Measurements from ENCODE around the gene CA10. TPM values are rescaled to one million over a fixed set of nuclear protein-coding genes. Genes with fewer than 3 reads are reported as not detected.

CA10 gene
- total RNA-seq, 1 experiment from 2014 or later: not detected

DNA sequence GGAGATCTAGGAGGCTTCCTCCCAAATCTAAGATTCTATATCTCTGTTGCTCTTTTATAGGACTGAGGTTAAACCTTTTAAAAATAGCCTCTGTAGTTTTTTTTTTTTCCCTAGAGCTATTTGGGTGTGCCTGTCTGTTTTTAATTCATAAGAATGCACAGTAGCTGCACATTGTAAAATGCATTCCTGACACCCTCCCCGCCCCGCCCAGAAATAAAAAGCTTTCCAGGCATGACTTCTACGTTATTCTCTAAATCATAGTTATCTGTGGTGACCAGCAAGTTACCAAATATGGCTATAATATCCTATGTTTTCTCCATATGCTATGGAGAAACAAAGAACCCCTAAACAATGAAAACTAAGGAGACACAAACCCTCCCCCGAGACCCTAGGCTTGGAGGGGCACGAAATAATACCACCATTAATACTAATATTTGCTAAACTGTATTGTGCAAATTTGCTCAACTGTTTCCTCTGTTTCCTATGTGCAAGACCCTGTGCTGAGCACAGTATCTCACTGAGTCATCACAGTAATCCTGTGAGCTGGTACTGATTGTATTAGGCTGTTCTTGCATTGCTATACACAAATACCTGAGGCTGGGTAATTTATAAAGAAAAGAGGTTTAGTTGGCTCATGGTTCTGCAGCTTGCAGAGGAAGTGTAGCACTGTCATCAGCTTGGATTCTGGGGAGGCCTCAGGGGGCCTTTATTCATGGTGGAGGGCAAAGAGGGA lies 388.3 kb downstream of the CA10 start:
- TF ChIP-seq, protein P1, sequence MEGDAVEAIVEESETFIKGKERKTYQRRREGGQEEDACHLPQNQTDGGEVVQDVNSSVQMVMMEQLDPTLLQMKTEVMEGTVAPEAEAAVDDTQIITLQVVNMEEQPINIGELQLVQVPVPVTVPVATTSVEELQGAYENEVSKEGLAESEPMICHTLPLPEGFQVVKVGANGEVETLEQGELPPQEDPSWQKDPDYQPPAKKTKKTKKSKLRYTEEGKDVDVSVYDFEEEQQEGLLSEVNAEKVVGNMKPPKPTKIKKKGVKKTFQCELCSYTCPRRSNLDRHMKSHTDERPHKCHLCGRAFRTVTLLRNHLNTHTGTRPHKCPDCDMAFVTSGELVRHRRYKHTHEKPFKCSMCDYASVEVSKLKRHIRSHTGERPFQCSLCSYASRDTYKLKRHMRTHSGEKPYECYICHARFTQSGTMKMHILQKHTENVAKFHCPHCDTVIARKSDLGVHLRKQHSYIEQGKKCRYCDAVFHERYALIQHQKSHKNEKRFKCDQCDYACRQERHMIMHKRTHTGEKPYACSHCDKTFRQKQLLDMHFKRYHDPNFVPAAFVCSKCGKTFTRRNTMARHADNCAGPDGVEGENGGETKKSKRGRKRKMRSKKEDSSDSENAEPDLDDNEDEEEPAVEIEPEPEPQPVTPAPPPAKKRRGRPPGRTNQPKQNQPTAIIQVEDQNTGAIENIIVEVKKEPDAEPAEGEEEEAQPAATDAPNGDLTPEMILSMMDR (IDR thresholded peaks at IDR 0.05; ENCODE audit: insufficient read depth in 1 of 2, low read depth in 1 of 2, low read length in 1 of 2, severe bottlenecking in 1 of 2, unreplicated experiment in 1 of 2): no peak
- Histone ChIP-seq H3K9me3 (no peaks in the 10 kb centered on the region), H3K4me1 (no peaks in the 10 kb centered on the region), H3K4me3 (ENCODE audit: low read depth, low read length) (no peak overlapping the region), H3K27me3 (replicated peaks; ENCODE audit: control insufficient read depth, insufficient read depth, low read length) (no peaks in the 10 kb centered on the region), H3K36me3 (ENCODE audit: control insufficient read depth, insufficient read depth, low read length) (no peaks in the 10 kb centered on the region)
- ChIA-PET POLR2A (interaction anchor here (0.6 kb wide), 1 partner anchor 28 kb away, joined by 4 read pairs; no protein-coding TSS in a partner anchor), CTCF (interaction anchor here (0.7 kb wide), 1 partner anchor 381 kb away, joined by 3 read pairs; no protein-coding TSS in a partner anchor)
- no peaks in the 10 kb centered on the region for H3K4me1 Mint-ChIP-seq (ENCODE audit: low read depth, unreplicated experiment)
- no peak overlapping the region for H3K4me3 Mint-ChIP-seq (ENCODE audit: unreplicated experiment)
- DNase-seq: no peak
- H3K27me3 Mint-ChIP-seq (ENCODE audit: insufficient read depth, unreplicated experiment): peaks cover 4% of the 10 kb centered on the region
- BruUV-seq (replicated peaks): no TSS peak
- H3K27ac Mint-ChIP-seq (ENCODE audit: unreplicated experiment): no peak overlapping the region
- no peaks in the 10 kb centered on the region for H3K9me3 Mint-ChIP-seq (ENCODE audit: unreplicated experiment)
- intact Hi-C loops (cut with micrococcal nuclease; ENCODE audit: unreplicated experiment): no loop called here
- no peaks in the 10 kb centered on the region for H3K36me3 Mint-ChIP-seq (ENCODE audit: insufficient read depth, unreplicated experiment)

DNA sequence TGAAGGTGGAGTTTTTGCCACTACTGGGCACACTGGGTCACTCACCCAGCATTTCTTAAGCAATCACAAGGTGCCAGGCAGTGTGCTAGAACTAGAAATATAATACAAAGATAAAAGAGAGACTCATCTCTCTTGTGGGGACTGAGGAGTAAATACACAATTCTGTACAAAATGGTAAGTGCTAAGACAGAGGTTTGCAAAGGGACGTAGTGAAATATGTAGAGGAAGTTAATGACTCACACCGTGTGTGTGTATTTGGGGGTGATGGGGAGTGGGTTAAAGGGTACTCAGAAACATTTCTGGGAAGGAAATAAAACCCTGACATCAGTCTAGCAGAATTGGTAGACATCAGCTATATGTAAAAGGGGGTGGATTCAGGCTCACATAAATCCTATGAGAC lies 389.3 kb downstream of the CA10 start:
- Histone ChIP-seq H3K4me1 (no peaks in the 10 kb centered on the region), H3K4me3 (ENCODE audit: low read depth, low read length) (no peak overlapping the region), H3K27me3 (replicated peaks; ENCODE audit: control insufficient read depth, insufficient read depth, low read length) (no peaks in the 10 kb centered on the region), H3K36me3 (ENCODE audit: control insufficient read depth, insufficient read depth, low read length) (no peaks in the 10 kb centered on the region), H3K9me3 (no peaks in the 10 kb centered on the region)
- H3K4me1 Mint-ChIP-seq (ENCODE audit: low read depth, unreplicated experiment): no peaks in the 10 kb centered on the region
- no peak overlapping the region for H3K27ac Mint-ChIP-seq (ENCODE audit: unreplicated experiment)
- peaks cover 4% of the 10 kb centered on the region for H3K27me3 Mint-ChIP-seq (ENCODE audit: insufficient read depth, unreplicated experiment)
- TF ChIP-seq, protein P1 (IDR thresholded peaks at IDR 0.05; ENCODE audit: insufficient read depth in 1 of 2, low read depth in 1 of 2, low read length in 1 of 2, severe bottlenecking in 1 of 2, unreplicated experiment in 1 of 2): no peak
- ChIA-PET CTCF (no interaction called here), POLR2A (no interaction called here)
- no peak for DNase-seq
- H3K9me3 Mint-ChIP-seq (ENCODE audit: unreplicated experiment): no peaks in the 10 kb centered on the region
- no peaks in the 10 kb centered on the region for H3K36me3 Mint-ChIP-seq (ENCODE audit: insufficient read depth, unreplicated experiment)
- BruUV-seq (replicated peaks): no TSS peak
- intact Hi-C loops (cut with micrococcal nuclease; ENCODE audit: unreplicated experiment): loop anchor here (10.0 kb wide), 2 partner anchors 156 to 266 kb away; no protein-coding TSS in a partner anchor
- no peak overlapping the region for H3K4me3 Mint-ChIP-seq (ENCODE audit: unreplicated experiment)

DNA sequence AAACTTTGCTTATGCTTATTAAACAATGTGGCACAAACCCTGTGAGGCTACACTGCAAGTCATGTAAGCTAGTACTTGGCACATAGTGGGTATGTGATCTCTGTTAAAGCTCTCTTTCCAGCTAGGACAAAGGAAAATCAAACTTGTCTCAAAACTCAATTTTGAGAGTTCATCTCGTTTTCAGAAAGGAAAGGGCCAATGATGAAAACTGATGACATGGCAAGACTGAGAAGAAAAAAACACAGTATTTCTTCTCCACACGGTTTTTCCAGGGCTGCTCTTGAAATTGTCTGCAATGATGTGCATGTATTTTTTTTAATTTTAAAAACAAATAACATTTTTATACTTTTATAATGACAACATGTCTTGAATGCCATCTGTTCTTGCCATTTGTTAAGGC lies 389.8 kb downstream of the CA10 start:
- peaks cover 6% of the 10 kb centered on the region for H3K27me3 Mint-ChIP-seq (ENCODE audit: insufficient read depth, unreplicated experiment)
- H3K27ac Mint-ChIP-seq (ENCODE audit: unreplicated experiment): no peak overlapping the region
- BruUV-seq (replicated peaks): no TSS peak
- Histone ChIP-seq H3K4me3 (ENCODE audit: low read depth, low read length) (no peak overlapping the region), H3K4me1 (no peaks in the 10 kb centered on the region), H3K36me3 (ENCODE audit: control insufficient read depth, insufficient read depth, low read length) (no peaks in the 10 kb centered on the region), H3K9me3 (no peaks in the 10 kb centered on the region), H3K27me3 (replicated peaks; ENCODE audit: control insufficient read depth, insufficient read depth, low read length) (no peaks in the 10 kb centered on the region)
- POLR2A ChIA-PET: no interaction called here
- H3K4me1 Mint-ChIP-seq (ENCODE audit: low read depth, unreplicated experiment): no peaks in the 10 kb centered on the region
- intact Hi-C loops (cut with micrococcal nuclease; ENCODE audit: unreplicated experiment): loop anchor here (10.0 kb wide), 2 partner anchors 156 to 266 kb away; no protein-coding TSS in a partner anchor
- no peaks in the 10 kb centered on the region for H3K36me3 Mint-ChIP-seq (ENCODE audit: insufficient read depth, unreplicated experiment)
- H3K9me3 Mint-ChIP-seq (ENCODE audit: unreplicated experiment): no peaks in the 10 kb centered on the region
- no peak overlapping the region for H3K4me3 Mint-ChIP-seq (ENCODE audit: unreplicated experiment)
- TF ChIP-seq, protein P1 (IDR thresholded peaks at IDR 0.05; ENCODE audit: insufficient read depth in 1 of 2, low read depth in 1 of 2, low read length in 1 of 2, severe bottlenecking in 1 of 2, unreplicated experiment in 1 of 2): no peak
- CTCF ChIA-PET: no interaction called here
- no peak for DNase-seq

All from Caco-2 (cell line).